HEK293 (cell line): ENCODE results near the gene MBD6.

ENCODE experiments used
- CTCF ChIA-PET: fragments of 350-600 bp; formaldehyde crosslinking; extraction: SDS; loops from one replicate; lab custom pipeline; 2021; ENCODE audit warnings: antibody characterized with exemption; lab: Yijun Ruan, JAX
- POLR2A ChIA-PET: fragments of 300-600 bp; formaldehyde crosslinking; extraction: SDS; loops from one replicate; lab custom pipeline; 2020; ENCODE audit warnings: antibody characterized with exemption, inconsistent platforms; lab: Yijun Ruan, JAX
- H3K27ac ChIP-seq: fragments of 200-500 bp; sonication (Bioruptor generic); 2 replicates; pipeline ENCODE4 v1.5.1; 2014; ENCODE audit warnings: low read depth, low read length, control low read depth, inconsistent platforms; ENCODE audit errors: extremely low read depth
- H3K36me3 ChIP-seq, 2 experiments: fragments of 200-500 bp in 1 of 2; sonication (Bioruptor generic) in 1 of 2; 1 replicate in 1 of 2; 2 replicates in 1 of 2; pipeline ENCODE4 v1.5.1; 2014 to 2017; ENCODE audit warnings: inconsistent platforms in 2 of 2, low read length in 2 of 2; ENCODE audit not compliant: control insufficient read depth in 2 of 2, insufficient read depth in 1 of 2
- H3K4me1 ChIP-seq: fragments of 200-500 bp; sonication (Bioruptor generic); 2 replicates; pipeline ENCODE4 v1.5.1; 2014; ENCODE audit warnings: mild to moderate bottlenecking, low read length, inconsistent platforms; ENCODE audit not compliant: control insufficient read depth, insufficient read depth
- H3K4me3 ChIP-seq: 2 replicates; pipeline ENCODE4 v1.5.1; 2011; ENCODE audit warnings: low read depth, mild to moderate bottlenecking, control low read depth, low read length, moderate library complexity
- H3K9me3 ChIP-seq: fragments of 200-500 bp; sonication (Bioruptor generic); 2 replicates; pipeline ENCODE4 v1.5.1; 2014; ENCODE audit warnings: low read depth, low read length, inconsistent platforms; ENCODE audit not compliant: control insufficient read depth, insufficient read depth
- GLIS2 ChIP-seq: fragments of 450-650 bp; formaldehyde crosslinking; IDR thresholded peaks from 2 replicates; pipeline ENCODE4 v1.5.1; 2016; ENCODE audit warnings: missing biosample characterization, missing genetic modification characterization
- HIC1 ChIP-seq: fragments of 450-650 bp; formaldehyde crosslinking; IDR thresholded peaks from 2 replicates; pipeline ENCODE4 v1.5.1; 2016; ENCODE audit warnings: missing biosample characterization, missing genetic modification characterization
- PBX3 ChIP-seq: sonication (generic); formaldehyde crosslinking; IDR thresholded peaks from 2 replicates; pipeline ENCODE4 v1.8.1; 2022; ENCODE audit warnings: mild to moderate bottlenecking, moderate library complexity, missing genetic modification reagents
- PRDM2 ChIP-seq: fragments of 450-650 bp; formaldehyde crosslinking; IDR thresholded peaks from 2 replicates; pipeline ENCODE4 v1.5.1; 2016; ENCODE audit warnings: missing biosample characterization, missing genetic modification characterization, borderline replicate concordance
- SP2 ChIP-seq: fragments of 450-650 bp; formaldehyde crosslinking; IDR thresholded peaks from 2 replicates; pipeline ENCODE4 v1.5.1; 2016; ENCODE audit warnings: missing biosample characterization, missing genetic modification characterization
- ZBTB6 ChIP-seq: fragments of 450-650 bp; formaldehyde crosslinking; IDR thresholded peaks from 2 replicates; pipeline ENCODE4 v1.5.1; 2017; ENCODE audit warnings: missing biosample characterization, missing genetic modification characterization
- ZNF2 ChIP-seq: fragments of 450-650 bp; formaldehyde crosslinking; IDR thresholded peaks from 2 replicates; pipeline ENCODE4 v1.5.1; 2016; ENCODE audit warnings: missing biosample characterization, missing genetic modification characterization
- ZNF350 ChIP-seq: fragments of 450-650 bp; formaldehyde crosslinking; IDR thresholded peaks from 2 replicates; pipeline ENCODE4 v1.5.0; 2017; ENCODE audit warnings: missing biosample characterization, mild to moderate bottlenecking, missing genetic modification characterization
- ZNF366 ChIP-seq: fragments of 450-650 bp; formaldehyde crosslinking; conservative IDR thresholded peaks from 2 replicates; pipeline ENCODE4 v1.5.1; 2016; ENCODE audit warnings: missing biosample characterization, missing genetic modification characterization
- ZNF600 ChIP-seq: fragments of 450-650 bp; formaldehyde crosslinking; IDR thresholded peaks from 2 replicates; pipeline ENCODE4 v1.5.1; 2016; ENCODE audit warnings: missing biosample characterization, missing genetic modification characterization
- ZNF610 ChIP-seq: fragments of 450-650 bp; formaldehyde crosslinking; IDR thresholded peaks from 2 replicates; pipeline ENCODE4 v1.5.1; 2016; ENCODE audit warnings: missing biosample characterization, missing genetic modification characterization, borderline replicate concordance
- ZNF639 ChIP-seq: fragments of 450-650 bp; formaldehyde crosslinking; IDR thresholded peaks from 2 replicates; pipeline ENCODE4 v1.5.1; 2016; ENCODE audit warnings: missing biosample characterization, missing genetic modification characterization
- ZNF768 ChIP-seq: fragments of 450-650 bp; formaldehyde crosslinking; IDR thresholded peaks from 2 replicates; pipeline ENCODE4 v1.5.1; 2018; ENCODE audit warnings: missing biosample characterization, mild to moderate bottlenecking, missing genetic modification characterization
- ZSCAN16 ChIP-seq: fragments of 450-650 bp; formaldehyde crosslinking; IDR thresholded peaks from 2 replicates; pipeline ENCODE4 v1.5.1; 2016; ENCODE audit warnings: missing biosample characterization, missing genetic modification characterization
- ZSCAN18 ChIP-seq: fragments of 450-650 bp; formaldehyde crosslinking; IDR thresholded peaks from 2 replicates; pipeline ENCODE4 v1.5.1; 2016; ENCODE audit warnings: missing biosample characterization, missing genetic modification characterization

Gene MBD6

GRCh38 chr12:57528176-57528575, 5.6 kb downstream of the MBD6 start:
- H3K27ac ChIP-seq: no peak overlapping the region
- no peak overlapping the region for H3K4me3 ChIP-seq
- POLR2A ChIA-PET: interaction anchor here (0.6 kb wide), 2 partner anchors 10 to 17 kb away, joined by 3 read pairs; no protein-coding TSS in a partner anchor
- TF ChIP-seq ZNF366 (tag by site-specific recombination): no peak
- TF ChIP-seq GLIS2 (tag by site-specific recombination): peak; percentile 0; the same call in 1 of the 2 replicates
- H3K9me3 ChIP-seq: no peaks in the 10 kb centered on the region
- peaks cover 14 to 91% of the 10 kb centered on the region in 2 experiments; a peak in 2 of 3 replicates for H3K36me3 ChIP-seq
- H3K4me1 ChIP-seq: no peaks in the 10 kb centered on the region
- CTCF ChIA-PET: no interaction called here

- POLR2A ChIA-PET: interaction anchor here (0.5 to 1.5 kb wide), 2 partner anchors 8 to 17 kb away, joined by 3 to 6 read pairs; no protein-coding TSS in a partner anchor
- Histone ChIP-seq H3K9me3 (no peaks in the 10 kb centered on the region), H3K4me1 (no peaks in the 10 kb centered on the region), H3K27ac (no peak overlapping the region), H3K4me3 (no peak overlapping the region), H3K36me3 (peaks cover 19 to 95% of the 10 kb centered on the region in 2 experiments; a peak in 2 of 3 replicates)
- CTCF ChIA-PET: no interaction called here
- no peak for TF ChIP-seq ZNF639 (tag by site-specific recombination)
- TF ChIP-seq ZNF600 (tag by site-specific recombination): peak; percentile 73
- no peak for TF ChIP-seq ZNF350
- no peak for TF ChIP-seq ZSCAN18 (tag by site-specific recombination)
- no peak for TF ChIP-seq PBX3
Observed at GRCh38 chr12:57528831-57529555, 6.4 kb downstream of the MBD6 start.

GRCh38 chr12:57529831-57530230, 7.2 kb downstream of the MBD6 start:
- Histone ChIP-seq H3K27ac (no peak overlapping the region), H3K36me3 (peaks cover 19 to 96% of the 10 kb centered on the region in 2 experiments), H3K4me3 (no peak overlapping the region), H3K9me3 (no peaks in the 10 kb centered on the region), H3K4me1 (no peaks in the 10 kb centered on the region)
- ChIA-PET CTCF (interaction anchor here (0.8 kb wide), 1 partner anchor 56 kb away, joined by 3 read pairs; no protein-coding TSS in a partner anchor), POLR2A (interaction anchor here (0.5 to 1.5 kb wide), 2 partner anchors 16 to 242 kb away, joined by 4 to 6 read pairs; partner anchors contain the start of gene METTL1)
- TF ChIP-seq PRDM2 (tag by site-specific recombination) (no peak), ZSCAN16 (tag by site-specific recombination) (no peak), ZNF610 (tag by site-specific recombination) (no peak), ZNF2 (no peak), ZBTB6 (tag by site-specific recombination) (no peak), SP2 (tag by site-specific recombination) (no peak), ZNF600 (tag by site-specific recombination) (no peak), ZNF768 (tag by site-specific recombination) (no peak), HIC1 (tag by site-specific recombination) (no peak)
